ENCODE measurements around the gene PSMC1.

The PSMC1 gene

DNA sequence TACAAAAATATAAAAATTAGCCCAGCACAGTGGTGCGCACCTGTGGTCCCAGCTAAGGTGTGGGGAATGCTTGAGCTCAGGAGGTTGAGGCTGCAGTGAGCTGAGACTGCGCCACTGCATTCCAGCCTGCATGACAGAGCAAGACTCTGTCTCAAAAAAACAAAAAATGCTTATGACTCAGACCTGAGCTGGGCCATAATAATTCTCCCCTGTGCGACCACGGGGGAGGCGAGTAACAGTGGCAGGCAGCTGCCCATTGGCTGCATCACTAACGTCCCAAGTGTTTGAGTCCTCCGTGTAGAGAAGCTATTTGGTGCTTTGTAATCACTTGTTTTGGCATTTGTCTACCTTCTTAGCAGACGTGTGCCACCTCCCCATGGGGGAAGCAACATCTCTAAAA, 24.9 kb downstream of the PSMC1 start:
- TF ChIP-seq, protein P1, sequence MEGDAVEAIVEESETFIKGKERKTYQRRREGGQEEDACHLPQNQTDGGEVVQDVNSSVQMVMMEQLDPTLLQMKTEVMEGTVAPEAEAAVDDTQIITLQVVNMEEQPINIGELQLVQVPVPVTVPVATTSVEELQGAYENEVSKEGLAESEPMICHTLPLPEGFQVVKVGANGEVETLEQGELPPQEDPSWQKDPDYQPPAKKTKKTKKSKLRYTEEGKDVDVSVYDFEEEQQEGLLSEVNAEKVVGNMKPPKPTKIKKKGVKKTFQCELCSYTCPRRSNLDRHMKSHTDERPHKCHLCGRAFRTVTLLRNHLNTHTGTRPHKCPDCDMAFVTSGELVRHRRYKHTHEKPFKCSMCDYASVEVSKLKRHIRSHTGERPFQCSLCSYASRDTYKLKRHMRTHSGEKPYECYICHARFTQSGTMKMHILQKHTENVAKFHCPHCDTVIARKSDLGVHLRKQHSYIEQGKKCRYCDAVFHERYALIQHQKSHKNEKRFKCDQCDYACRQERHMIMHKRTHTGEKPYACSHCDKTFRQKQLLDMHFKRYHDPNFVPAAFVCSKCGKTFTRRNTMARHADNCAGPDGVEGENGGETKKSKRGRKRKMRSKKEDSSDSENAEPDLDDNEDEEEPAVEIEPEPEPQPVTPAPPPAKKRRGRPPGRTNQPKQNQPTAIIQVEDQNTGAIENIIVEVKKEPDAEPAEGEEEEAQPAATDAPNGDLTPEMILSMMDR (IDR thresholded peaks at IDR 0.05; ENCODE audit: borderline replicate concordance, control extremely low read depth, extremely low read depth, insufficient read depth, missing control alignments): no peak
- no peak for DNase-seq (ENCODE audit: low spot score)
- in situ Hi-C loops (cut with MboI; ENCODE audit: low sequenced_read_pairs, unreplicated experiment): no loop called here

DNA sequence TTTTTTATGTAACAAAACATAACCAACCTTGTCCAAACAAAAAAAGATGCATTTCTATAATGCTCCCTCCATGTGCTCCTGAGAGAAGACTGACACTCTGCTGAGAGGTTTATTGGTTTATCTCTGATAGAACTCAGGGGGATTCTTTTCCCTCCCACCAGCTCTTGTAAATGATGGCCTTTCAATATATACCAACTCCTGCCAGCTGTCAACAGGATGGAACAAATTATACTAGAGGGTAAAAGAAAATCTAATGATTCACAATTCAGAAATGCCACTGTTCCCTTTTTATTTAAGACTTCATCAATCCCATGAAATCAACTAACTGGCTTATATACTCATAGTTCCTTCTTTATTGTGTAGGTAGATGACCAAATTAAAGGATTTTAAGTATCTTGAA, 25.4 kb downstream of the PSMC1 start:
- in situ Hi-C loops (cut with MboI; ENCODE audit: low sequenced_read_pairs, unreplicated experiment): no loop called here
- DNase-seq (ENCODE audit: low spot score): no peak
- TF ChIP-seq, protein P1 (IDR thresholded peaks at IDR 0.05; ENCODE audit: borderline replicate concordance, control extremely low read depth, extremely low read depth, insufficient read depth, missing control alignments): no peak

- TF ChIP-seq, protein P1 (IDR thresholded peaks at IDR 0.05; ENCODE audit: borderline replicate concordance, control extremely low read depth, extremely low read depth, insufficient read depth, missing control alignments): no peak
- DNase-seq (ENCODE audit: low spot score): no peak
- in situ Hi-C loops (cut with MboI; ENCODE audit: low sequenced_read_pairs, unreplicated experiment): no loop called here
These were observed 31.4 kb downstream of the PSMC1 start for GRCh38 chr14:90287791-90288190.

- no peak for DNase-seq (ENCODE audit: low spot score)
- TF ChIP-seq, protein P1 (IDR thresholded peaks at IDR 0.05; ENCODE audit: borderline replicate concordance, control extremely low read depth, extremely low read depth, insufficient read depth, missing control alignments): no peak
- in situ Hi-C loops (cut with MboI; ENCODE audit: low sequenced_read_pairs, unreplicated experiment): no loop called here
These were observed 32.5 kb downstream of the PSMC1 start for GRCh38 chr14:90288651-90289355.

DNA sequence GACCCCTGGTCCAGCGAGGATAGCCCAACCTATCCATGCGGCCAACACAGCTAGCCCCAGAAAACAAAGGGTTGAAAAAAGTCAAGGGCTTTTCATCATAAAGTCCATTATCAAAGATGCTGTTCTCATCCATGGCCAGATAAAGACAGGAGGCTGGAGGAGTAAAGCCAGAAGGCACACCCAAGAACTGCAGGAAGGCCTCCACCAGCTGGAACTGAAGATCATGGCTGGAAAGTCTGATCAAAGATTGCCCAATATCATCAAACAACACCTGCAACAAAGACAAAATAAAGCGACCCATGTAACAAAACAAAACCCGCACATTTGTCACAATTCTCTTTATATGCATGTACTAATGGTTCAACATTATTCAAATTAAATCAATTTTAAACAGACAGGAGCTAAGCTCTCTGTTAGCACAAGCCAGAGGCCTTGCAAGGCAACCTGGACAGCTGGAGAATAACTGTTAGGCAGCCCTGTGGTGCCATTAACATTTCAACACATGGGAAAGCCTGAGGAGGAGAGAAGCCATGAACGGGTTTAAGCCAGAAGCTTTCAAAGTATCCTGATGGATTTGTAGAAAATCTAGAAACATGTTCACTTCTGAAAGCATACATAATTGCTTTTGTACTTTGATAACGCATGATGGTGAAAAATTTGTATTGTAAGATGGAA, 34.1 kb downstream of the PSMC1 start:
- in situ Hi-C loops (cut with MboI; ENCODE audit: low sequenced_read_pairs, unreplicated experiment): no loop called here

GRCh38 chr14:90291699-90292098, 35.3 kb downstream of the PSMC1 start:
- no peak for DNase-seq (ENCODE audit: low spot score)
- in situ Hi-C loops (cut with MboI; ENCODE audit: low sequenced_read_pairs, unreplicated experiment): no loop called here
- TF ChIP-seq, protein P1 (IDR thresholded peaks at IDR 0.05; ENCODE audit: borderline replicate concordance, control extremely low read depth, extremely low read depth, insufficient read depth, missing control alignments): no peak

More for the DNA sequence above, 34.1 kb downstream of the PSMC1 start:
- DNase-seq (ENCODE audit: low spot score): no peak
- TF ChIP-seq, protein P1 (IDR thresholded peaks at IDR 0.05; ENCODE audit: borderline replicate concordance, control extremely low read depth, extremely low read depth, insufficient read depth, missing control alignments): no peak
